GM21576 (cell line): ENCODE data around the gene SIGLEC7.

Experiments
- ATAC-seq: cut with Tn5 transposase; IDR thresholded peaks from one replicate; pipeline ENCODE4 v1.9.1; 2021; ENCODE audit warnings: mild to moderate bottlenecking, moderate library complexity; ENCODE audit not compliant: unreplicated experiment

SIGLEC7 gene

GRCh38 chr19:51200071-51200666 lies 58.1 kb downstream of the SIGLEC7 start:
- no peak for ATAC-seq

GRCh38 chr19:51201712-51202111 lies 59.6 kb downstream of the SIGLEC7 start:
- ATAC-seq: no peak
